Measurements from ENCODE around the gene NEK6. TPM values are rescaled to one million over a fixed set of nuclear protein-coding genes. Genes with fewer than 3 reads are reported as not detected.
A peak's percentile ranks its signal among the peaks of the same experiment; 100 is the strongest.

The NEK6 gene
- polyA plus RNA-seq, 1 experiment: 128 TPM

DNA sequence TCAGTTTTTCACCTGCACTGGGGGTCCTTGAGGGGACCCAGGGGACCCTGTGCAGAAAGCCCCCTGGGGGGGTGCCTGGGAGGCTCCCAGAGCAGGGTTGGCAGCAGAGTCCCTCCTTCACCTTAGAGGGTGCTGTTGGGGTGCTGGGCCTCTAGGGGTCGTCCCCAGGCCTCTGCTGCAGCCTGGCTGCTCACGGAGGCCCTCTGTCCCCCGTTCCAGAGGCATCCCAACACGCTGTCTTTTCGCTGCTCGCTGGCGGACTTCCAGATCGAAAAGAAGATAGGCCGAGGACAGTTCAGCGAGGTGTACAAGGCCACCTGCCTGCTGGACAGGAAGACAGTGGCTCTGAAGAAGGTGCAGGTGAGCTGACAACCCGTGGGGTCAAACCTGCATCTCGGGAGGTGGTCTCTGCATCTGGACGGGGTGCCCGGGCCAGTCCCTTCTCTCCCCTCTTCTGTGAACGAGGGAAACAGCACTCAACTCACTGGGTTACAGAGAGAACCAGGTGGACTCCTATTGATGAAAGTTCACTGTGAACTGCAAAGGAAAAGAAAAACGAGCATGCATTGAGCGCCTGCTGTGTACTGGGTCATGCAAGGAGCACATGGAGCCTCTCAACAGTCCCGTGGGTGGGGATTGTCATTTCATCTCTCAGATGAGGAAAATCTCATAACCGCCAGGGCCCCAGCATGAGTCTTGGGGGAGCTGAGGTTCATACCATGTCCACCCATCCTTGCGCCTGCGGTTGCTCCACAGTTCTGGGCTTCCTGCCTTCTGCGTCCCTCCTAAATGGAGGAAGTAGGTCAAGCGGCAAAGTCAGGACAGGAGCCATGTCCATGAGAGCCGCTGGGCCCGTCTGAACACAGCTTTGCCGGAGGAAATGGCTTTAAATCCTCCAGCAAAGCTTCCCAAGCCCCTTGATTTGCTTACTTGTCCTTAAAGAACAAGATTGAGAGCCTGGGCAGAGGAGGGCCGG lies 54.8 kb downstream of the NEK6 start:
- CTCF ChIA-PET: interaction anchor here (0.8 kb wide), 1 partner anchor 186 kb away, joined by 3 read pairs; no protein-coding TSS in a partner anchor
- Histone ChIP-seq H3K4me3 (ENCODE audit: low read depth, low read length) (no peak overlapping the region), H3K9me3 (ENCODE audit: control insufficient read depth, insufficient read depth, low read length) (no peaks in the 10 kb centered on the region; the same call in 1 of the 2 replicates), H3K27ac (ENCODE audit: low read depth, low read length) (no peak overlapping the region), H3K27me3 (ENCODE audit: control insufficient read depth, insufficient read depth, low read length) (no peaks in the 10 kb centered on the region)
- TF ChIP-seq, protein P1, sequence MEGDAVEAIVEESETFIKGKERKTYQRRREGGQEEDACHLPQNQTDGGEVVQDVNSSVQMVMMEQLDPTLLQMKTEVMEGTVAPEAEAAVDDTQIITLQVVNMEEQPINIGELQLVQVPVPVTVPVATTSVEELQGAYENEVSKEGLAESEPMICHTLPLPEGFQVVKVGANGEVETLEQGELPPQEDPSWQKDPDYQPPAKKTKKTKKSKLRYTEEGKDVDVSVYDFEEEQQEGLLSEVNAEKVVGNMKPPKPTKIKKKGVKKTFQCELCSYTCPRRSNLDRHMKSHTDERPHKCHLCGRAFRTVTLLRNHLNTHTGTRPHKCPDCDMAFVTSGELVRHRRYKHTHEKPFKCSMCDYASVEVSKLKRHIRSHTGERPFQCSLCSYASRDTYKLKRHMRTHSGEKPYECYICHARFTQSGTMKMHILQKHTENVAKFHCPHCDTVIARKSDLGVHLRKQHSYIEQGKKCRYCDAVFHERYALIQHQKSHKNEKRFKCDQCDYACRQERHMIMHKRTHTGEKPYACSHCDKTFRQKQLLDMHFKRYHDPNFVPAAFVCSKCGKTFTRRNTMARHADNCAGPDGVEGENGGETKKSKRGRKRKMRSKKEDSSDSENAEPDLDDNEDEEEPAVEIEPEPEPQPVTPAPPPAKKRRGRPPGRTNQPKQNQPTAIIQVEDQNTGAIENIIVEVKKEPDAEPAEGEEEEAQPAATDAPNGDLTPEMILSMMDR (IDR thresholded peaks at IDR 0.05; ENCODE audit: low read depth, low read length): no peak
- POLR2A ChIA-PET: interaction anchor here (0.8 kb wide), 1 partner anchor 26 kb away, joined by 6 read pairs; no protein-coding TSS in a partner anchor
- DNase-seq (ENCODE audit: low read depth, low spot score): no peak

GRCh38 chr9:124313940-124314339 lies 56.2 kb downstream of the NEK6 start:
- Histone ChIP-seq H3K27ac (ENCODE audit: low read depth, low read length) (no peak overlapping the region), H3K4me3 (ENCODE audit: low read depth, low read length) (no peak overlapping the region), H3K9me3 (ENCODE audit: control insufficient read depth, insufficient read depth, low read length) (no peaks in the 10 kb centered on the region), H3K27me3 (ENCODE audit: control insufficient read depth, insufficient read depth, low read length) (no peaks in the 10 kb centered on the region)
- DNase-seq (ENCODE audit: low read depth, low spot score): no peak
- POLR2A ChIA-PET: no interaction called here
- CTCF ChIA-PET: no interaction called here
- TF ChIP-seq, protein P1 (IDR thresholded peaks at IDR 0.05; ENCODE audit: low read depth, low read length): no peak

DNA sequence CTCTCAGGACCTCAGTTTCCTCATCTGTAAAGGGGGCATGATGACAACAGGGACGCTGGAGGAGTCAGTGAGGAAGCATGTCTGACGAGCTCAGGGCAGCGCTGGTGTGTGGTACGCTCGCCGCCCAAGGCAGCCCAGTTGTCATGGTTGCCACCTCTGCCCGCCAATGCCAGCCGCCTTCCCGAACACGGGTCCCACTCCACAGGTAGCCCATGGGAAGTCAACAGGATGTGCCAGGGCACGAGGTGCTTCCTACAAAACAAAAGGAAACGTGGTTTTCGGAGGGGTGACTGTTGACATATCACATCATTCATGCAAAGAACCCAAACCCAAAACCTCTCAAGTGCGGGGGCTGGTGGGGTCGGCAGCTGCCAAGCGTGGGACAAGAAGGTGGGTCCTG lies 58.1 kb downstream of the NEK6 start:
- POLR2A ChIA-PET: no interaction called here
- H3K27ac ChIP-seq (ENCODE audit: low read depth, low read length): peak overlapping the region; percentile 11
- no peaks in the 10 kb centered on the region for H3K27me3 ChIP-seq (ENCODE audit: control insufficient read depth, insufficient read depth, low read length)
- CTCF ChIA-PET: no interaction called here
- H3K4me3 ChIP-seq (ENCODE audit: low read depth, low read length): no peak overlapping the region
- TF ChIP-seq, protein P1 (IDR thresholded peaks at IDR 0.05; ENCODE audit: low read depth, low read length): no peak
- peaks cover 3% of the 10 kb centered on the region; the same call in 1 of the 2 replicates for H3K9me3 ChIP-seq (ENCODE audit: control insufficient read depth, insufficient read depth, low read length)
- no peak for DNase-seq (ENCODE audit: low read depth, low spot score)

DNA sequence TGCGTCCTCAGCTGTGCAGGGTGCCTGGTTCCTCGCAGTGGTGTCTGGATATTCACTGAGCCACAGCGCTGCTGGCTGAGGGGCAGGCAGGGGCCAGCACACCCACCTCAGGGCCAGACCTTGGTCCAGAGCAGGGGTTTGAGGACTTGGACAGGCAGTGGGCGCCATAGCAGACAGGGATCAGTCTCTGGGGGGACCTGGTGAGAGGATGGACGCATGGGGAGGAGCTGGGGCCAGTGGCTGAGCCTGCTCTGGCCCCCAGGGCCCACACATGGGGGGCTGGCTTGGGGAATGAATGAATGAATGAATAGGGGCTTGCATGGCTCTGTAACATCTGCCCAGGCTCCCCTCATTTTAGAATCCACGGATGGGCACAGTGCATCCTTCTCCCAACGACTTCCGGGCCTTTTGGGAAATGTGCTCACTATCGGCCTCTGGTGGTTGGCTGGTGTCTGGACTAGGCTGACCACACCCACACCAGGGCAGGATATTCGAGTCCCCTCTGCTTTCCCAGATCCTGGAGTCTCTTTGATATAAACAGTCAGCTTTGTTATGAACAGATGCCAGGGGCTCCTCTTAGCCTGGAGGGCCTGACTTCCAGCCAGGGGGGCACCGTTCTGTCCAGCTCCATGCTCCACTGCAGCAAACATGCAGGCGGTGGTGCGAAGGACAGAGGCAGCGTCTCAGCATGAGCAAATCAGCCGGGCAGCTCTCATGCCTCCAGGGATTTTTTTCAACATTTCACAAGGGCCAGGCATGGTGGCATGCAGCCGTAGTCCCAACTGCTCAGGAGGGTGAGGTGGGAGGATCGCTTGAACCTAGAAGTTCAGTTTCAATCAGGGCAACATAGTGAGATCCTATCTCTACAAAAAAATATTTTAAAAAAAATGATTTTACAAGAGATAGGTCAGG lies 62.6 kb downstream of the NEK6 start:
- ChIA-PET CTCF (interaction anchor here (0.6 to 3.6 kb wide), 15 partner anchors 9 to 820 kb away, joined by 3 to 18 read pairs (median 3); no protein-coding TSS in a partner anchor), POLR2A (no interaction called here)
- peak; percentile 29 for DNase-seq (ENCODE audit: low read depth, low spot score)
- peaks cover 3% of the 10 kb centered on the region; the same call in 1 of the 2 replicates for H3K9me3 ChIP-seq (ENCODE audit: control insufficient read depth, insufficient read depth, low read length)
- TF ChIP-seq, protein P1 (IDR thresholded peaks at IDR 0.05; ENCODE audit: low read depth, low read length): peak; percentile 94
- H3K27ac ChIP-seq (ENCODE audit: low read depth, low read length): peak overlapping the region; percentile 39
- no peaks in the 10 kb centered on the region for H3K27me3 ChIP-seq (ENCODE audit: control insufficient read depth, insufficient read depth, low read length)
- H3K4me3 ChIP-seq (ENCODE audit: low read depth, low read length): no peak overlapping the region

Data from AG04450 (cell line).